ENCODE data around the gene XCL2. TPM values are rescaled to one million over a fixed set of nuclear protein-coding genes. Genes with fewer than 3 reads are reported as not detected.

Gene XCL2
- total and polyA plus RNA-seq, 2 of the 4 experiments (the other 2 are of a cell fraction), result not detected

DNA sequence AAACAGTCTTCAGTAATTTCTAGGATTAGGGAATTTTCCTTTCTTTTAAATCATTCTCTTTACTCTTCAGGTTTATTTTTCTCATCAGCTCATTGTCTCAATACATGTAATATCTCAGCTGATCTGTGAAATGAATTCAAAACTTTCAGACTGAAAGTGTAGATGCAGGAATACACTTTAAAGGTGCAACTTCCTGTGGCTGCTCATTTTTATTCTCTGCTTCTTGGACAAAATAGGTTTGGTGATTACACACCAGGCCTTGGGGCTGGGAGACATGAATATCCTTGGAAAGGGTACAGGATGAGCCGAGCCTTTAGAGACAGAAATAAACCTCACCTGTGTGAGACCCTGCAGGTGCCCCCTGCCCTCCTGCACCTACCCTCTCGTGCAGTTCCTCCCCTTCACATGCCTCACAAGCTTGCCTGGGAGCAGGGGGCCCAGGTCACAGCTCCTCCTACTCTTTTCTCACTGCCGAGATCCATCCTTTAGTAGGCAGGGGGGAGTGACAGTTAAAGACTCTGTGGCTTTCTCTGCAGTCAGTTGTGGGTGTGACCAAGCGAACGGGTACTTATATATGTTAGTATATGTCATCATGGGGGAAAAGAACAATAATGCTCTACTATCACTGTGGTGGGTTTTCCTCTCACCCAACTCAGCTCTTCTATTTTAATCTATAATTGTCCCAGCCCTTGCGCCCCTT, 23.6 kb downstream of the XCL2 start:
- Histone ChIP-seq H4K8ac (ENCODE audit: low read depth in 2 of 2, low read length in 2 of 2) (no peak overlapping the region), H3K23ac (ENCODE audit: low read depth, low read length) (no peak overlapping the region), H3K18ac (ENCODE audit: low read depth, low read length) (no peak overlapping the region), H3K4ac (ENCODE audit: low read depth, low read length) (no peak overlapping the region), H4K20me1 (ENCODE audit: insufficient read depth, low read length) (no peaks in the 10 kb centered on the region), H3K27me3 (ENCODE audit: control insufficient read depth, insufficient read depth, low read length) (no peaks in the 10 kb centered on the region; the same call in 1 of the 2 replicates), H2BK5ac (ENCODE audit: low read depth, low read length, poor library complexity, severe bottlenecking) (no peak overlapping the region), H2BK120ac (ENCODE audit: low read depth, low read length) (no peak overlapping the region), H3K27ac (ENCODE audit: insufficient read depth, low read length) (no peak overlapping the region), H4K91ac (ENCODE audit: insufficient read depth, low read depth, low read length) (no peak overlapping the region), H3K56ac (ENCODE audit: extremely low read depth, insufficient read depth, low read length) (no peak overlapping the region), H3K4me2 (ENCODE audit: low read depth, low read length) (no peak overlapping the region), H3K36me3 (ENCODE audit: control insufficient read depth, insufficient read depth, low read length) (no peaks in the 10 kb centered on the region), H2BK15ac (ENCODE audit: low read depth, low read length) (no peak overlapping the region), H3K4me1 (ENCODE audit: control insufficient read depth, insufficient read depth, low read length) (no peaks in the 10 kb centered on the region), H4K5ac (ENCODE audit: low read depth, low read length) (no peak overlapping the region), H3K14ac (replicated peaks; ENCODE audit: low read depth, low read length) (no peak overlapping the region), H3K9me3 (ENCODE audit: control insufficient read depth, insufficient read depth, low read length) (no peaks in the 10 kb centered on the region), H3K79me1 (ENCODE audit: low read depth in 1 of 2, low read length in 2 of 2) (no peaks in the 10 kb centered on the region), H2AK9ac (replicated peaks; ENCODE audit: low read depth, low read length, poor library complexity) (no peak overlapping the region), H3K9ac (ENCODE audit: low read depth, low read length) (no peak overlapping the region), H3K4me3 (ENCODE audit: insufficient read depth, low read depth, low read length) (no peak overlapping the region), H3K9me1 (ENCODE audit: insufficient read depth, low read length) (no peaks in the 10 kb centered on the region; the same call in 1 of the 2 replicates), H2BK20ac (ENCODE audit: low read depth, low read length) (no peak overlapping the region), H2AFZ (replicated peaks; ENCODE audit: low read length, poor library complexity) (no peak overlapping the region), H2AK5ac (ENCODE audit: low read depth, low read length) (no peak overlapping the region)
- dilution Hi-C loops (cut with HindIII; ENCODE audit: low sequenced_read_pairs, unreplicated experiment), result no loop called here
- WGBS, 2 experiments (ENCODE audit: extremely low coverage in 2 of 2, insufficient read length in 1 of 2), result no CpG with 5 or more reads among the region's 6 CpGs
- BruUV-seq (replicated peaks), result no TSS peak
- TF ChIP-seq, protein P1, sequence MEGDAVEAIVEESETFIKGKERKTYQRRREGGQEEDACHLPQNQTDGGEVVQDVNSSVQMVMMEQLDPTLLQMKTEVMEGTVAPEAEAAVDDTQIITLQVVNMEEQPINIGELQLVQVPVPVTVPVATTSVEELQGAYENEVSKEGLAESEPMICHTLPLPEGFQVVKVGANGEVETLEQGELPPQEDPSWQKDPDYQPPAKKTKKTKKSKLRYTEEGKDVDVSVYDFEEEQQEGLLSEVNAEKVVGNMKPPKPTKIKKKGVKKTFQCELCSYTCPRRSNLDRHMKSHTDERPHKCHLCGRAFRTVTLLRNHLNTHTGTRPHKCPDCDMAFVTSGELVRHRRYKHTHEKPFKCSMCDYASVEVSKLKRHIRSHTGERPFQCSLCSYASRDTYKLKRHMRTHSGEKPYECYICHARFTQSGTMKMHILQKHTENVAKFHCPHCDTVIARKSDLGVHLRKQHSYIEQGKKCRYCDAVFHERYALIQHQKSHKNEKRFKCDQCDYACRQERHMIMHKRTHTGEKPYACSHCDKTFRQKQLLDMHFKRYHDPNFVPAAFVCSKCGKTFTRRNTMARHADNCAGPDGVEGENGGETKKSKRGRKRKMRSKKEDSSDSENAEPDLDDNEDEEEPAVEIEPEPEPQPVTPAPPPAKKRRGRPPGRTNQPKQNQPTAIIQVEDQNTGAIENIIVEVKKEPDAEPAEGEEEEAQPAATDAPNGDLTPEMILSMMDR (conservative IDR thresholded peaks at IDR 0.05; ENCODE audit: low read depth, low read length), result no peak
- TF ChIP-seq NFE2L2 (IDR thresholded peaks at IDR 0.05; ENCODE audit: low read depth, low read length) (no peak), RFX5 (IDR thresholded peaks at IDR 0.05; ENCODE audit: low read depth, low read length) (no peak), RAD21 (IDR thresholded peaks at IDR 0.05; ENCODE audit: low read length) (no peak), MXI1 (IDR thresholded peaks at IDR 0.05; ENCODE audit: borderline replicate concordance, low read depth, low read length) (no peak), POLR2A (IDR thresholded peaks at IDR 0.05; ENCODE audit: low read depth, low read length) (no peak), SMC3 (IDR thresholded peaks at IDR 0.05; ENCODE audit: low read depth, low read length) (no peak), MAZ (IDR thresholded peaks at IDR 0.05; ENCODE audit: borderline replicate concordance, low read depth, low read length) (no peak), MAFK (IDR thresholded peaks at IDR 0.05; ENCODE audit: low read depth, low read length) (no peak), BHLHE40 (IDR thresholded peaks at IDR 0.05; ENCODE audit: low read depth, low read length) (no peak)
- TF ChIP-seq, protein P2, sequence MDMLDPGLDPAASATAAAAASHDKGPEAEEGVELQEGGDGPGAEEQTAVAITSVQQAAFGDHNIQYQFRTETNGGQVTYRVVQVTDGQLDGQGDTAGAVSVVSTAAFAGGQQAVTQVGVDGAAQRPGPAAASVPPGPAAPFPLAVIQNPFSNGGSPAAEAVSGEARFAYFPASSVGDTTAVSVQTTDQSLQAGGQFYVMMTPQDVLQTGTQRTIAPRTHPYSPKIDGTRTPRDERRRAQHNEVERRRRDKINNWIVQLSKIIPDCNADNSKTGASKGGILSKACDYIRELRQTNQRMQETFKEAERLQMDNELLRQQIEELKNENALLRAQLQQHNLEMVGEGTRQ (IDR thresholded peaks at IDR 0.05; ENCODE audit: low read depth, low read length), result no peak
- CTCF ChIA-PET, result no interaction called here
- in situ Hi-C loops (cut with MboI; ENCODE audit: low sequenced_read_pairs), result no loop called here
- POLR2A ChIA-PET (ENCODE audit: unreplicated experiment), result no interaction called here
- intact Hi-C loops (cut with micrococcal nuclease), result no loop called here
- ATAC-seq (ENCODE audit: low read depth) (no peak), DNase-seq (no peak)
